ENCODE data around the gene TXNL4A.

TXNL4A gene

GRCh38 chr18:79970419-79971133, 17.8 kb downstream of the TXNL4A start:
- H3K27ac ChIP-seq: no peak overlapping the region
- H3K36me3 ChIP-seq: peaks cover 68% of the 10 kb centered on the region
- no peak overlapping the region for H3K9ac ChIP-seq
- no peaks in the 10 kb centered on the region for H3K9me3 ChIP-seq
- TF ChIP-seq Cebpa-rat (IDR thresholded peaks at IDR 0.05): no peak
- H3K4me2 ChIP-seq: no peak overlapping the region
- H4K20me1 ChIP-seq: peaks cover 88% of the 10 kb centered on the region
- peaks cover 2% of the 10 kb centered on the region for H3K4me1 ChIP-seq
- no peak overlapping the region for H3K4me3 ChIP-seq
- no peaks in the 10 kb centered on the region for H3K27me3 ChIP-seq

- H3K9me3 ChIP-seq: no peaks in the 10 kb centered on the region
- H3K4me1 ChIP-seq: peaks cover 40% of the 10 kb centered on the region
- H3K4me3 ChIP-seq: peak overlapping the region; percentile 72
- peak overlapping the region; percentile 77 for H3K27ac ChIP-seq
- peak overlapping the region; percentile 97 for H3K4me2 ChIP-seq
- peaks cover 61% of the 10 kb centered on the region for H4K20me1 ChIP-seq
- H3K9ac ChIP-seq: peak overlapping the region; percentile 81
- no peaks in the 10 kb centered on the region for H3K27me3 ChIP-seq
- no peak for TF ChIP-seq Cebpa-rat (IDR thresholded peaks at IDR 0.05)
- H3K36me3 ChIP-seq: peaks cover 16% of the 10 kb centered on the region
Observed at GRCh38 chr18:79965119-79965902, 23.1 kb downstream of the TXNL4A start.

- H3K4me3 ChIP-seq: peak within 1 kb of the TSS; percentile 72
- peaks cover 40% of the 10 kb centered on the region for H3K4me1 ChIP-seq
- no peaks in the 10 kb centered on the region for H3K9me3 ChIP-seq
- peak within 1 kb of the TSS; percentile 97 for H3K4me2 ChIP-seq
- no peak for TF ChIP-seq Cebpa-rat (IDR thresholded peaks at IDR 0.05)
- H4K20me1 ChIP-seq: peaks cover 53% of the 10 kb centered on the region
- H3K27me3 ChIP-seq: no peaks in the 10 kb centered on the region
- peak within 1 kb of the TSS; percentile 77 for H3K27ac ChIP-seq
- H3K36me3 ChIP-seq: peaks cover 8% of the 10 kb centered on the region
- H3K9ac ChIP-seq: peak within 1 kb of the TSS; percentile 81
Observed at GRCh38 chr18:79964330-79965118, 23.8 kb downstream of the TXNL4A start, which contains the start of gene HSBP1L1. Gene HSBP1L1 (plus strand): TSS chr18:79964643. CDS start chr18:79964736, 93 bp downstream.

- H3K27me3 ChIP-seq: no peaks in the 10 kb centered on the region
- H3K4me3 ChIP-seq: peak overlapping the region; percentile 72
- H3K9ac ChIP-seq: peak overlapping the region; percentile 81
- H3K4me2 ChIP-seq: peak overlapping the region; percentile 97
- H4K20me1 ChIP-seq: peaks cover 50% of the 10 kb centered on the region
- peaks cover 5% of the 10 kb centered on the region; the same call in 1 of the 2 replicates for H3K36me3 ChIP-seq
- peak overlapping the region; percentile 77; the same call in 1 of the 2 replicates for H3K27ac ChIP-seq
- peaks cover 40% of the 10 kb centered on the region for H3K4me1 ChIP-seq
- TF ChIP-seq Cebpa-rat (IDR thresholded peaks at IDR 0.05): no peak
- H3K9me3 ChIP-seq: no peaks in the 10 kb centered on the region
Observed at GRCh38 chr18:79963658-79964329, 24.6 kb downstream of the TXNL4A start.

- peaks cover 43% of the 10 kb centered on the region for H4K20me1 ChIP-seq
- no peak overlapping the region for H3K4me3 ChIP-seq
- H3K36me3 ChIP-seq: no peaks in the 10 kb centered on the region
- H3K27me3 ChIP-seq: no peaks in the 10 kb centered on the region
- peak overlapping the region; percentile 97 for H3K4me2 ChIP-seq
- H3K4me1 ChIP-seq: peaks cover 40% of the 10 kb centered on the region
- no peak for TF ChIP-seq Cebpa-rat (IDR thresholded peaks at IDR 0.05)
- H3K9me3 ChIP-seq: no peaks in the 10 kb centered on the region
- peak overlapping the region; percentile 24; the same call in 1 of the 2 replicates for H3K9ac ChIP-seq
- no peak overlapping the region for H3K27ac ChIP-seq
Observed at GRCh38 chr18:79962835-79963657, 25.3 kb downstream of the TXNL4A start.

GRCh38 chr18:79962311-79962710, 26.1 kb downstream of the TXNL4A start:
- H3K4me2 ChIP-seq: peak overlapping the region; percentile 7; the same call in 1 of the 2 replicates
- no peak for TF ChIP-seq Cebpa-rat (IDR thresholded peaks at IDR 0.05)
- H3K4me3 ChIP-seq: no peak overlapping the region
- H3K9me3 ChIP-seq: no peaks in the 10 kb centered on the region
- no peaks in the 10 kb centered on the region for H3K27me3 ChIP-seq
- no peak overlapping the region for H3K9ac ChIP-seq
- H4K20me1 ChIP-seq: peaks cover 36% of the 10 kb centered on the region
- H3K4me1 ChIP-seq: peaks cover 40% of the 10 kb centered on the region
- H3K36me3 ChIP-seq: no peaks in the 10 kb centered on the region
- no peak overlapping the region for H3K27ac ChIP-seq

GRCh38 chr18:79961527-79962291, 26.7 kb downstream of the TXNL4A start:
- peaks cover 40% of the 10 kb centered on the region for H3K4me1 ChIP-seq
- no peak for TF ChIP-seq Cebpa-rat (IDR thresholded peaks at IDR 0.05)
- no peak overlapping the region for H3K9ac ChIP-seq
- H3K4me3 ChIP-seq: no peak overlapping the region
- H4K20me1 ChIP-seq: peaks cover 30% of the 10 kb centered on the region
- H3K27ac ChIP-seq: no peak overlapping the region
- no peaks in the 10 kb centered on the region for H3K27me3 ChIP-seq
- H3K4me2 ChIP-seq: peak overlapping the region; percentile 7; the same call in 1 of the 2 replicates
- no peaks in the 10 kb centered on the region for H3K9me3 ChIP-seq
- no peaks in the 10 kb centered on the region for H3K36me3 ChIP-seq
